B cell (primary cell): ENCODE results near the gene SSPN. TPM values are rescaled to one million over a fixed set of nuclear protein-coding genes. Genes with fewer than 3 reads are reported as not detected.

Experiments
- ATAC-seq: fragments of 200-7000 bp; cut with Tn5 transposase; one replicate; pipeline ENCODE4 v1.10.0; 2021; ENCODE audit warnings: low read depth, mild to moderate bottlenecking, moderate number of reproducible peaks, moderate library complexity
- CTCF ChIA-PET: fragments of 350-600 bp; sonication (Branson Sonifier 250); formaldehyde crosslinking; loops from one replicate; lab custom pipeline; 2021; ENCODE audit warnings: antibody characterized with exemption, inconsistent platforms; lab: Charles Lee
- POLR2A ChIA-PET: fragments of 350-600 bp; sonication (Branson Sonifier 250); formaldehyde crosslinking; loops from one replicate; lab custom pipeline; 2021; ENCODE audit warnings: antibody characterized with exemption; lab: Charles Lee
- DNase-seq: peaks from one replicate; pipeline ENCODE4 v3.0.0; 2013
- H2AFZ ChIP-seq: 2 replicates; pipeline ENCODE4 v1.6.1; 2012; ENCODE audit warnings: mild to moderate bottlenecking, low read depth, low read length; ENCODE audit not compliant: insufficient read depth, poor library complexity, severe bottlenecking
- H3K27ac ChIP-seq, 2 donors: 1 replicate in 1 of 2; 2 replicates in 1 of 2; pipeline ENCODE4 v1.5.1; 2012 to 2013; ENCODE audit warnings: low read length in 2 of 2, mild to moderate bottlenecking in 2 of 2, moderate library complexity in 1 of 2
- H3K27me3 ChIP-seq, 4 experiments: fragments of 200-600 bp in 1 of 4; sonication (generic) in 1 of 4; replicated peaks in 1 of 4; 1 replicate in 2 of 4; 2 replicates in 2 of 4; pipeline versions ENCODE4 v1.6.1 to v1.7.0; 2013 to 2016; ENCODE audit warnings: low read length in 3 of 4, mild to moderate bottlenecking in 2 of 4, mixed read lengths in 1 of 4, moderate library complexity in 1 of 4; ENCODE audit not compliant: insufficient read depth in 4 of 4, control insufficient read depth in 3 of 4; ENCODE audit errors: control extremely low read depth in 1 of 4
- H3K36me3 ChIP-seq, 2 experiments: replicated peaks in 1 of 2; 1 replicate in 1 of 2; 2 replicates in 1 of 2; pipeline versions ENCODE4 v1.6.1 to v1.7.1; 2013; ENCODE audit warnings: low read length in 1 of 2; ENCODE audit not compliant: insufficient read depth in 2 of 2, control insufficient read depth in 1 of 2; ENCODE audit errors: control extremely low read depth in 1 of 2, extremely low read depth in 1 of 2
- H3K4me1 ChIP-seq, 2 donors: fragments of 200-600 bp in 1 of 2; sonication (generic) in 1 of 2; 1 replicate in 1 of 2; 2 replicates in 1 of 2; pipeline versions ENCODE4 v1.5.1 to v1.6.1; 2013 to 2017; ENCODE audit warnings: low read length in 2 of 2; ENCODE audit not compliant: control insufficient read depth in 2 of 2, insufficient read depth in 2 of 2
- H3K4me2 ChIP-seq: replicated peaks from 2 replicates; pipeline ENCODE3; 2012; ENCODE audit warnings: mild to moderate bottlenecking, low read depth, low read length; ENCODE audit not compliant: poor library complexity, severe bottlenecking
- H3K4me3 ChIP-seq, 5 experiments: fragments of 200-600 bp in 1 of 5; sonication (generic) in 1 of 5; 1 replicate in 3 of 5; 2 replicates in 2 of 5; pipeline versions ENCODE4 v1.5.1 to v1.7.0; 2011 to 2016; ENCODE audit warnings: low read length in 4 of 5, mild to moderate bottlenecking in 4 of 5, low read depth in 2 of 5, control low read depth in 1 of 5, moderate library complexity in 1 of 5; ENCODE audit not compliant: insufficient read depth in 1 of 5; ENCODE audit errors: control extremely low read depth in 1 of 5, extremely low read depth in 1 of 5
- H3K79me2 ChIP-seq: fragments of 200-600 bp; sonication (generic); one replicate; pipeline ENCODE4 v1.6.0; 2016; ENCODE audit warnings: low read length; ENCODE audit not compliant: control insufficient read depth, insufficient read depth
- H3K9ac ChIP-seq: fragments of 200-600 bp; sonication (generic); 2 replicates; pipeline ENCODE4 v1.6.1; 2017; ENCODE audit warnings: mild to moderate bottlenecking, low read length, moderate library complexity
- H3K9me3 ChIP-seq, 3 donors: one replicate each; pipeline versions ENCODE4 v1.6.1 to v1.7.1; 2013; ENCODE audit warnings: low read length in 2 of 3; ENCODE audit not compliant: control insufficient read depth in 2 of 3, insufficient read depth in 1 of 3; ENCODE audit errors: control extremely low read depth in 1 of 3
- H4K20me1 ChIP-seq: 2 replicates; pipeline ENCODE4 v1.6.0; 2012; ENCODE audit warnings: mild to moderate bottlenecking, low read length; ENCODE audit not compliant: insufficient read depth, control insufficient read depth, poor library complexity, severe bottlenecking
- H3K27ac Mint-ChIP-seq: one replicate; pipeline ENCODE4 v1.8.0; 2021; ENCODE audit warnings: mixed read lengths
- H3K27me3 Mint-ChIP-seq: one replicate; pipeline ENCODE4 v1.8.0; 2021; ENCODE audit warnings: mixed read lengths
- H3K4me1 Mint-ChIP-seq: one replicate; pipeline ENCODE4 v1.8.0; 2021; ENCODE audit warnings: mixed read lengths
- H3K4me3 Mint-ChIP-seq: one replicate; pipeline ENCODE4 v1.8.0; 2021; ENCODE audit warnings: mixed read lengths
- H3K9me3 Mint-ChIP-seq: one replicate; pipeline ENCODE4 v1.8.0; 2022; ENCODE audit warnings: mixed read lengths; ENCODE audit not compliant: insufficient read depth
- EZH2 ChIP-seq: IDR thresholded peaks from 2 replicates; pipeline ENCODE4 v1.6.1; 2012; ENCODE audit warnings: borderline replicate concordance, low read depth, mild to moderate bottlenecking, moderate library complexity, low read length; ENCODE audit not compliant: insufficient read depth, poor library complexity, severe bottlenecking
- WGBS: methylation state at CpG from one replicate; pipeline ENCODE4 v1.1.5; 2013; ENCODE audit warnings: missing lambda C conversion rate; ENCODE audit not compliant: insufficient coverage; 5-methylcytosine and 5-hydroxymethylcytosine counted together
- intact Hi-C: fragments of 100-400 bp; cut with micrococcal nuclease; formaldehyde crosslinking; loops from one replicate; pipeline ENCODE4 v1.10.0; 2022
- polyA plus RNA-seq: library from polyadenylated mRNA; depleted of rRNA; stranded (reverse); fragments of >200 nt; gene quantifications from 2 replicates; pipeline ENCODE4 v1.2.3, GENCODE V29; 2012
- total RNA-seq, 2 donors: library from RNA; stranded (reverse); fragments of 120-200 nt in 1 of 2; gene quantifications; 1 replicate in 1 of 2; 2 replicates in 1 of 2; pipeline versions ENCODE4 v1.2.3 to v1.2.4, GENCODE V29; 2013 to 2022
- TF ChIP-seq, protein P1 (sequence below): fragments of 200-600 bp; IDR thresholded peaks from one replicate; pipeline ENCODE4 v1.8.0; 2022; ENCODE audit warnings: antibody characterized with exemption, mild to moderate bottlenecking

The SSPN gene
- total and polyA plus RNA-seq, 2 donors (not counting 1 experiment from before 2014, with no cell fraction given) = 18.3 to 19.6 TPM

DNA sequence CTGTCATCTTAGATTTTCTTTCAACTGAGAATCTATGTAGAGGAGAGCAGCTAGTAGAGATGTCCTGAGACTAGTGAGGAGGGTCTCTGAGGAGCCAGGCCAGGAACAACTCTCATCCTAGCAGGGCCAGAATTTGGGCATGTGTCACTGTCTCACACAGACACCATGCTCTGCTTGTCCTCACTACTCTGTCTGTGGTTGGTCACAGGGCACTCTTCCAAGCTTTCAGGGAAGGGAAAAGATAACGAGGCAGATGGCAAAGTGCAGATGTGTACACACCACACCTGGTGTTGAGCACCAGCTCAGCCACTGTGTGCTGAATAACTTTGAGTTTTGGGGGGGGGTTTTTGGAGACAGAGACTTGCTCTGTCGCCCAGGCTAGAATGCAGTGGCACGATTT, 2.5 kb downstream of the SSPN start:
- Histone ChIP-seq H3K9me3 (no peaks in the 10 kb centered on the region), H3K4me2 (no peak overlapping the region), H3K36me3 (no peaks in the 10 kb centered on the region), H3K27me3 (peaks cover 0 to 5% (median 0%) of the 10 kb centered on the region in 4 experiments), H4K20me1 (no peaks in the 10 kb centered on the region), H3K27ac (no peak overlapping the region), H3K4me3 (no peak overlapping the region), H2AFZ (no peak overlapping the region), H3K9ac (no peak overlapping the region), H3K4me1 (peaks cover 6 to 15% of the 10 kb centered on the region in 2 donors), H3K79me2 (no peaks in the 10 kb centered on the region)
- Mint-ChIP-seq H3K27ac (peak overlapping the region; percentile 22), H3K9me3 (no peaks in the 10 kb centered on the region), H3K4me1 (peaks cover 18% of the 10 kb centered on the region), H3K27me3 (peaks cover 4% of the 10 kb centered on the region), H3K4me3 (no peak overlapping the region)
- no peak for DNase-seq
- ATAC-seq = no peak
- intact Hi-C loops = loop anchor here (10.0 kb wide), 2 partner anchors 97 to 207 kb away; no protein-coding TSS in a partner anchor
- WGBS = no CpG with 5 or more reads among the region's 3 CpGs
- ChIA-PET CTCF (interaction anchor here (0.7 to 2.0 kb wide), 5 partner anchors 9 to 101 kb away, joined by 3 to 6 read pairs (median 3); no protein-coding TSS in a partner anchor), POLR2A (interaction anchor here (1.3 kb wide), 1 partner anchor 75 kb away, joined by 3 read pairs; no protein-coding TSS in a partner anchor)
- TF ChIP-seq, protein P1, sequence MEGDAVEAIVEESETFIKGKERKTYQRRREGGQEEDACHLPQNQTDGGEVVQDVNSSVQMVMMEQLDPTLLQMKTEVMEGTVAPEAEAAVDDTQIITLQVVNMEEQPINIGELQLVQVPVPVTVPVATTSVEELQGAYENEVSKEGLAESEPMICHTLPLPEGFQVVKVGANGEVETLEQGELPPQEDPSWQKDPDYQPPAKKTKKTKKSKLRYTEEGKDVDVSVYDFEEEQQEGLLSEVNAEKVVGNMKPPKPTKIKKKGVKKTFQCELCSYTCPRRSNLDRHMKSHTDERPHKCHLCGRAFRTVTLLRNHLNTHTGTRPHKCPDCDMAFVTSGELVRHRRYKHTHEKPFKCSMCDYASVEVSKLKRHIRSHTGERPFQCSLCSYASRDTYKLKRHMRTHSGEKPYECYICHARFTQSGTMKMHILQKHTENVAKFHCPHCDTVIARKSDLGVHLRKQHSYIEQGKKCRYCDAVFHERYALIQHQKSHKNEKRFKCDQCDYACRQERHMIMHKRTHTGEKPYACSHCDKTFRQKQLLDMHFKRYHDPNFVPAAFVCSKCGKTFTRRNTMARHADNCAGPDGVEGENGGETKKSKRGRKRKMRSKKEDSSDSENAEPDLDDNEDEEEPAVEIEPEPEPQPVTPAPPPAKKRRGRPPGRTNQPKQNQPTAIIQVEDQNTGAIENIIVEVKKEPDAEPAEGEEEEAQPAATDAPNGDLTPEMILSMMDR = no peak
- TF ChIP-seq EZH2 = no peak

DNA sequence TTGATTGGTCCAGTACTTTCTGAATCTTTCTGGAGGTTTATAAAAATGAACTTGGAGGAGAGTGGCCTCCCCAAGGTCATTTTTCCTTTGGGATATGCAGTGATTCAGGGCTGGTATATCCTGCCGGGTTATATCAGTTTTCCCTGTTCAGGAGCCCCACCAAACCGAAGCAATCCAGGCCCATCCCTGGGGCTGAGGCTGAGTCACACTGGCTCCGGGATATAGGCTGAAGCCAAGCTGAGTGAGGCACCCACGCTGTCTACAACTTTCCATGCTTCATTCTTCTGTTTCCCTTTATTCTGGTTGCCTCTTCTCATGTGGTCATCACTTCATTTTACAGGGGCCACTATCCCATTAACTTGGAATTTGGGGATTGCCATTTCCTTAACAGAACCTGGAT, 3.4 kb downstream of the SSPN start:
- H3K27ac ChIP-seq = no peak overlapping the region
- H3K9me3 ChIP-seq = no peaks in the 10 kb centered on the region
- H3K27me3 ChIP-seq = peaks cover 0 to 5% (median 0%) of the 10 kb centered on the region in 4 experiments
- DNase-seq (no peak), ATAC-seq (no peak)
- no peak overlapping the region for H3K27ac Mint-ChIP-seq
- ChIA-PET CTCF (no interaction called here), POLR2A (no interaction called here)
- no peaks in the 10 kb centered on the region for H3K36me3 ChIP-seq
- H3K4me2 ChIP-seq = no peak overlapping the region
- H3K9ac ChIP-seq = no peak overlapping the region
- TF ChIP-seq EZH2 = no peak
- TF ChIP-seq, protein P1 = no peak
- no peaks in the 10 kb centered on the region for H4K20me1 ChIP-seq
- H3K4me3 ChIP-seq = no peak overlapping the region
- no peaks in the 10 kb centered on the region for H3K9me3 Mint-ChIP-seq
- H3K4me1 Mint-ChIP-seq = peaks cover 21% of the 10 kb centered on the region
- H3K27me3 Mint-ChIP-seq = peaks cover 4% of the 10 kb centered on the region
- 100% methylated on average over 3 of the region's 4 CpGs for WGBS
- H3K79me2 ChIP-seq = no peaks in the 10 kb centered on the region
- intact Hi-C loops = loop anchor here (10.0 kb wide), 2 partner anchors 96 to 206 kb away; no protein-coding TSS in a partner anchor
- H2AFZ ChIP-seq = no peak overlapping the region
- H3K4me3 Mint-ChIP-seq = no peak overlapping the region
- H3K4me1 ChIP-seq = peaks cover 6 to 15% of the 10 kb centered on the region in 2 donors
